ENCODE results near the gene TRIM32. TPM values are rescaled to one million over a fixed set of nuclear protein-coding genes. Genes with fewer than 3 reads are reported as not detected.

The TRIM32 gene
- total RNA-seq, 1 donor from 2014 or later, result 17.3 TPM

- DNase-seq, result no peak
- H3K9me3 ChIP-seq, result no peaks in the 10 kb centered on the region
- H3K4me1 ChIP-seq, result peaks cover 34% of the 10 kb centered on the region
- H3K27me3 ChIP-seq (ENCODE audit: low read depth), result no peaks in the 10 kb centered on the region
- ATAC-seq, result no peak
- TF ChIP-seq CTCF (IDR thresholded peaks at IDR 0.05), result no peak
- no peak overlapping the region for H3K4me3 ChIP-seq
- no peak overlapping the region for H3K27ac ChIP-seq
- intact Hi-C loops (cut with DNase I), result no loop called here
- no peaks in the 10 kb centered on the region for H3K36me3 ChIP-seq
Observed at GRCh38 chr9:116685166-116685565, 1.9 kb upstream of the TRIM32 start.

GRCh38 chr9:116686135-116686534, 970 bp upstream of the TRIM32 start:
- Histone ChIP-seq H3K9me3 (no peaks in the 10 kb centered on the region), H3K27me3 (ENCODE audit: low read depth) (no peaks in the 10 kb centered on the region), H3K36me3 (no peaks in the 10 kb centered on the region), H3K4me3 (peak overlapping the region; percentile 76), H3K4me1 (peaks cover 34% of the 10 kb centered on the region), H3K27ac (no peak overlapping the region)
- ATAC-seq (peak in 1 of 2 donors; percentile 2), DNase-seq (no peak)
- intact Hi-C loops (cut with DNase I), result no loop called here
- TF ChIP-seq CTCF (IDR thresholded peaks at IDR 0.05), result no peak

- Histone ChIP-seq H3K9me3 (no peaks in the 10 kb centered on the region), H3K4me1 (peaks cover 34% of the 10 kb centered on the region), H3K27ac (peak overlapping the region; percentile 72), H3K27me3 (ENCODE audit: low read depth) (no peaks in the 10 kb centered on the region), H3K4me3 (peak overlapping the region; percentile 76), H3K36me3 (no peaks in the 10 kb centered on the region)
- no peak for TF ChIP-seq CTCF (IDR thresholded peaks at IDR 0.05)
- DNase-seq (no peak), ATAC-seq (peak; percentile 40 to 52)
- intact Hi-C loops (cut with DNase I), result no loop called here
Observed at GRCh38 chr9:116686693-116687073, 422 bp upstream of the TRIM32 start.

- H3K36me3 ChIP-seq, result no peaks in the 10 kb centered on the region
- ATAC-seq (peak; percentile 31 to 34), DNase-seq (no peak)
- intact Hi-C loops (cut with DNase I), result no loop called here
- TF ChIP-seq CTCF (IDR thresholded peaks at IDR 0.05), result no peak
- peak overlapping the region; percentile 72 for H3K27ac ChIP-seq
- peaks cover 38% of the 10 kb centered on the region for H3K4me1 ChIP-seq
- peak overlapping the region; percentile 76 for H3K4me3 ChIP-seq
- H3K27me3 ChIP-seq (ENCODE audit: low read depth), result no peaks in the 10 kb centered on the region
- no peaks in the 10 kb centered on the region for H3K9me3 ChIP-seq
Observed at GRCh38 chr9:116687754-116688135, 640 bp downstream of the TRIM32 start.

GRCh38 chr9:116688806-116689485, 1.8 kb downstream of the TRIM32 start:
- no peak for DNase-seq

More at GRCh38 chr9:116688806-116689485, 1.8 kb downstream of the TRIM32 start:
- no peaks in the 10 kb centered on the region for H3K9me3 ChIP-seq
- H3K4me3 ChIP-seq, result no peak overlapping the region
- no peak for ATAC-seq
- peaks cover 42% of the 10 kb centered on the region for H3K4me1 ChIP-seq
- H3K27ac ChIP-seq, result no peak overlapping the region
- TF ChIP-seq CTCF (IDR thresholded peaks at IDR 0.05), result no peak
- no peaks in the 10 kb centered on the region for H3K27me3 ChIP-seq (ENCODE audit: low read depth)
- intact Hi-C loops (cut with DNase I), result no loop called here
- H3K36me3 ChIP-seq, result no peaks in the 10 kb centered on the region

Measured in lower lobe of right lung (tissue), 2 donors.